Stimulated activated CD8-positive, alpha-beta memory T cell treated with anti-CD3 and anti-CD28 coated beads, Interleukin-15, amount 100 ng/mL, for 1 hour (primary cell): Measurements from ENCODE around the gene IMPDH1.
"Not testable (repeated sequence)": the region's sequence is repeated elsewhere in the genome, so short reads cannot be mapped to it uniquely, and the experiment has no call there.

Source experiments
- DNase-seq: peaks from one replicate; pipeline ENCODE4 v3.0.0-alpha.2; 2020; ENCODE audit warnings: low read depth

IMPDH1 gene

DNA sequence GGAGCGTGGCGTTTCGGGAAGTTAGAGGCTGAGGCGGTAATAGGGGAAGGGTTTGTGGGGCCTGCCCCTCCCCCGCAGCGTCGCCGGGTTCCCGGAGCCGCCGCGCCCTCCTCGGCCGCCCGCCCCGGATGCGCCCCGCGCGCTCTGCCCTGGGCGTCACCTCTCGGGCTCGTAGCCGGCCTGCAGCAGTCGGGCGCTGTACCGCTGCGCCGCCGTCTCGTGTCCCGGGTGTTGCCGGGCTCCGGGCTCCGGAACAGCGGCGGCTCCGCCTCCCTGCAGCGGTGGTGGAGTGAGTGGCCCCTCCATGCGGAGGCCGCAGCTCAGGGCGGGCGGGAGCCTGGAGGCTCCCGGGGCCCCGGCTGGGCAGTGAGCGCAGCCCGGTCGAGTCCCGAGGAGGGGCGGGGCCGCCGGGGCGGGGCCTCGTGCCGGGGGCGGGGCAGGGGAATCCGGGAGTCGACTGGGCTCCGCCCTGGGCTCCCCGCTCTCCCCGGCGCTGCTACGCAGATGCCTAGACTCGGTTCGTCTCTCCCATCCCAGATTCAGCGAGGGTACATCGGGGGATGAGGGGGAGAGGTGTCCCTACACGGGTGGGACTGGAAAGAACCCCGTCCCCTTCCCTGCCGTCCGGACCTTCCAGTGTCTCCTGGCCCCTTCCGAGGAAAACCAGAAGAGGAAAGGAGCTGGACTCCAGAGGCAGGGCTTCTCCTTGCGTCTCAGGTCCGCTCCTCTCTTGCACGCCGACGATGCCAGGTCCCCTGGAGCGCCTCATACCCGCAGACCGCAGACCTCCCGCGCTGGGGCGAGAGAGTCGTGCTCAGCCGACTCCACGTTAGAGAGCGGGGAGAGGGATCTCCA is at the start of gene IMPDH1:
TSS of gene IMPDH1 (minus strand) at position 387 of the 855 bp plus-strand sequence. CDS start at position 306, 81 bp downstream.
- peak; percentile 76 for DNase-seq

DNA sequence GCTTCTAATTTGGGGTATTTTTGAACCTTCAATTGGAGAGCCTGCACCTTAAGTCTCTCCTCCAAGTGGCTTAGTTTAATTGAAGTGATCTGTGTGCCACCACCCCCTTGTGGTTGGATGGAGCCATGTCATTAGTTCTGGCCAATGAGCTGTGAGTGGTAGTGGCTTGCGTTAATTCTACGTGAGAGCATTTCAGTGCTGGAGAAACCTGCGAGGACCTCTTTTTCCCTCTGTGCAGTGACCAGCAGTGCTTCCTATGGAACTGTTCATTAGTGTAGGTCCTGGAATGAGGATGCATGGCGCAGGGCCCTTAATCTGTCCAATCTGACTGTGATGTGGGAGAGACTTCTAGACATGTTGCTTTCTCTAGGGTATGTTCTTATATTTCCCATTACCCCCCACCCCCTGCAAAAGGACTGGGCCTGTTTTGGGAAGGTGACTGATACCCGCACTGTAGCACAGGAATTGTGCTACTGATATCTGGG is 49.7 kb upstream of the IMPDH1 start:
- DNase-seq = peak; percentile 35

DNA sequence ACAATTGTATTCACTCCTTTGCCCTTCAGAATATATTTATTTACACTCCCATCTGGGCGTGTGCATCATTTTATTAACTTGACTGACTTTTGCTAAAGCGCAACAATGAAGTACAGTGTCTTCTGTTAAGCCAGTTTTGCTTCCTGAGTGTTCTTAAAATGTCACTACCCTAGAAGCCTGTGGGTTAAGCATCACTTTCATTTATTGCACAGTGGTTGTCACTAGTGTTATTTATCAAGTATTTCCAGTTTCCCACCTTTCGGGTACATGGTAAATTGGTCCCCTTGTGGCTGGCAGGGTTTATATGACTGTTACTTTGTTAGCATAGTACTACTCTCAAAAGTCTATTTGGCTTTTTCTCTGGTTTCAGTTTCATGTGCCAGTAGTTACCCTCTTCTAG is 49.2 kb upstream of the IMPDH1 start:
- no peak for DNase-seq

DNA sequence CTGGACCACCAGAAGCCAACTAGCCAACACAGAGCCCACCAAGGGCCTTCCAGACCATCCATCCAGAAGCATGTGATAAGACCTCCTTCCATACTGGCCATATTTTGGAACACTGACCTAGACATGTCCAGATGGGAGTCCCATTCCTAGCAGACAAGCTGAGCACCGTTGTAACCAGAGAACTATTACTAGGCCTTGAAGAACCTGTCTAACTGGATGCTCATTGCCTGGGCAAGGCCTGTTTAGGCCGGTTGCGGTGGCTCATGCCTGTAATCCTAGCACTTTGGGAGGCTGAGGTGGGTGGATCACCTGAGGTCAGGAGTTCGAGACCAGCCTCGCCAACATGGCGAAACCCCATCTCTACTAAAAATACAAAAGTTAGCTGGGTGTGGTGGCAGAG is 47.6 kb upstream of the IMPDH1 start:
- DNase-seq = not testable (repeated sequence)

DNA sequence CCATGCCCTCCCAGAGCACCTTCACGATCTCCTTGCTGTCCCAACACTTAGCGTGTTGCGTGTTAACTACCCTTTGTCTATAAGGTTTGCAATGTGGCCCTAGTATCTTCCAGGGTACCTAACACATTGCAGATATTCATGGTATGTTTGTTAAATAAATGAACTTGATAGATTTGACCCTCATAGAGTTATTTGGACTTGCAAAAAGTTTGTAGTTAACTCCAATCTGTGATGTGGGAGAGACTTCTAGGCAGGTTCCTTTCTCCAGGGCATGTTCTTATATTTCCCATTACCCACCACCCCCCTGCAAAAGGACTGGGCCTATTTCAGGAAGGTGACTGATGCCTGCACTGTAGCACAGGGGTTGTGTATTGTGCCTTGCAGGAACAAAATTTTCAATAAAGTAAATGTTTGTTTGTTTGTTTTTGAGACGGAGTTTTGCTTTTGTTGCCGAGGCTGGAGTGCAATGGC is 46.5 kb upstream of the IMPDH1 start:
- no peak for DNase-seq

DNA sequence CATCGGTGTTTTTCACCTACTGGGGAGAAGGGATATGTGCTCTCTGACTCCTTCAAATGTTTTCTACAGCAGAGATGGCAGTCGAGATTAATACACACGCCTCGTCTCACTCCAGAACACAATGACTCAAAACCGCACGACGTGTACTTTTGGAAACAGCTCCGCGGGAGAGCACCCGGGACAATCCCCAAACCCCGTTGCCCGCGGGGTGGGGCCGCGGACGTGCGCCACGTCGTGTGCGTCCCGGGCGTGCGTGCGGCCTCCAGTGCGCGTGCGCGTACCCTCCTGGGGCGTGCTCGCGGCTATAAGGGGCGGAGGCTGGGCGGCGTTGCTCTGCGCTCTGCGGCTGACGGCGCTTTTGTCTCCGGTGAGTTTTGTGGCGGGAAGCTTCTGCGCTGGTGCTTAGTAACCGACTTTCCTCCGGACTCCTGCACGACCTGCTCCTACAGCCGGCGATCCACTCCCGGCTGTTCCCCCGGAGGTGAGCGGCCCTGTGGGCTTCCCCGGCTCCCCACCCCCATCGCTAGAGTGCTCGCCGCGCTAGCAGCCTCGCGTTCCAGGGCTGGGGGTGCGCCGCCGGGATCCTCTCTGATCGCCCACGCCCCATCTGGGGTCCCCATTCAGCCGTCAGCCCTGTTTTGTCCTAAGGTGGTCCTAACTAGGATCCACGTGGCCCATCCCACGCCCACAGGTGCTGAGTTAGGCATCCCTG is 45.9 kb upstream of the IMPDH1 start, which contains the start of gene HILPDA:
TSS of gene HILPDA (plus strand) at position 336 of the 712 bp plus-strand sequence. CDS start 1,391 bp downstream, outside the sequence.
- peak; percentile 79 for DNase-seq

DNA sequence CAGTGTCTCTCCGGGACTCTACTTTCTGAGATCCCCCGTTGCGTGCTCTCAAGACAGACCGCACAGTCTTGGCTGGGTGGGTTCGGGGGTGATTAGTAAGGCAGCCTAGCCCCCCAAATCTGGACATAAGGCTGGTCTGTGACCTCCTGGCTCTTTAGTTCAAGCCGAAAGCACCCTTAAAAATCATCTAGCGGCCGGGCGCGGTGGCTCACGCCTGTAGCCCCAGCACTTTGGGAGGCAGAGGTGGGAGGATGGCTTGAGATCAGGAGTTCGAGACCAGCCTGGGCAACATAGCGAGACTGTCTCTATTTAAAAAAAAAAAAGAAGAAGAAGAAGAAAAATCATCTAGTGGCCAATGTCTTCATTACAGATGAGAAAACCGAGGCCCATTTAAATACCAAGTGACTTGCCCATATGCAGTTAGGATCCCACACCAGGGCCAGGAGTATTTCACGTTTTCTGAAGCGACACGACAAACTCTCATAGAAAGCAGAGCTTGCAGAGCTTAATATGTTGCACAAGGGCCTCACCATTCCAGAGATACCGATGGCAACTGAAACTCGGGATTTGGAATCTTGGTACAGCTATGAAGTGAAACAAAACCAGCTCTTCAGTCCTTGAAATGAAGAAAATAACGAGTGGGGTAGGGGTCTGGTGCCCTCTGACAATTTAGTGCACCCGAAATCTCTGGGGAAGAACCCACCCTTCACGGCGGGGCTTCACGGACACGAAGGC is 45.2 kb upstream of the IMPDH1 start:
- no peak for DNase-seq

DNA sequence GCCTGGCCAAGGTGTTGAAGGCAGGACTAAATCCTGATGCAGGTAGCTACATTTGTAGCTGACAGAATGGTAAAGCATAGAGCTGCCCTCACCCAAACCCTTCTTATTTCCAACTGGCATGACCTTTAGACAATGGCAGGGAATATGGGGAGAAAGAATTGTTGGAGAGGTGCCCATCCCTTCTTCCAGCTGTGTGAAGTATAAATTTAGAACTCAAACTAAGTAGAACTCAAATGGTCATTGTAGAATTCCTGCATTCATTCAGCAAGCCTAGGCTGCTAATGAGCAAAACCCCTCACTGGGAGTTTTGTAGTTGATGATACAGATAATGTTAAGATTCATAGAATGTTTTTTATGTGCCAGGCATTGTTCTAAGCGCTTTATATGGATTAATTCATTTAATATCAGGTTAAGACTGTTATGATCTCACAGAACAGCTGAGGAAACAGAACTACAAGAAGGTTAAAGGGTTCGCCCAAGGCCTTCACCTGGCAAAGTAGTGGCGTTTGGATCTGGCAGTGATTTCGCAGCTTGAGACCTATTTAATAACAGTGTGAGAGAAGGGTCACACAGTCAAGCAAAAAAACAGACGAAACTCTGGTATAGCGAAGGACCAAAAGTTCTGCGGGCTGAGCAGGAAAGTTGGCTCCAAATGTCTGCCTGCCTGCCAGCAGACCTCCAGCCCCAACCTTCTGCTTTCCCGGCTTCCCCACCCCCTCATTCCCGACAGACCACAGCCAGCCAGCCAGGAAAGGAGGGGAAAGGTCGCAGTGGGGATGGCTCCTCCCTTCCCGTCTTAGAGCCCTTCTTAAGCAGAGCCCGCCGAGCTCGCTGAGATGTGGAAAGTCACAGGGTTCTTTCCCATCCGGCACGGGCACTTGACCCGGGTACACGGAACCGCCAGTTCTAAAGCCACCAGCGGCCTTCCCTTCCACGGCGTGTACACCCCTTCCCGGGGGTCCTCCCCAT is 44.3 kb upstream of the IMPDH1 start:
- DNase-seq = no peak

DNA sequence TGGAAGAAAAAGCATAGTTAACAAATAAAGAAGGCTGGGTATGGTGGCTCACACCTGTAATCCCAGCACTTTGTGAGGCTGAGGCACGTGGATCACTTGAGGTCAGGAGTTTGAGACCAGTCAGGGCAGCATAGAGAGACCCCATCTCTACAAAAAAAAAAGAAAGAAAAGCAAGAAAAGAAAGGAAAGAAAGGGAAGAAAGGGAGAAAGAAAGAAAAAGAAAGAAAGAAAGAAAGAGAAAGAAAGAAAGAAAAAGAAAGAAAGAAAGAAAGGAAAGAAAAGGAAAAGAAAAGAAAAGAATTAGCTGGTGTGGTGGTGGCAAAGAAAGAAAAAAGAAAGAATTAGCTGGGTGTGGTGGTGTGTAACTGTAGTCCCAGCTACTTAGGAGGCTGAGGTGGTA is 42.8 kb upstream of the IMPDH1 start:
- no peak for DNase-seq

DNA sequence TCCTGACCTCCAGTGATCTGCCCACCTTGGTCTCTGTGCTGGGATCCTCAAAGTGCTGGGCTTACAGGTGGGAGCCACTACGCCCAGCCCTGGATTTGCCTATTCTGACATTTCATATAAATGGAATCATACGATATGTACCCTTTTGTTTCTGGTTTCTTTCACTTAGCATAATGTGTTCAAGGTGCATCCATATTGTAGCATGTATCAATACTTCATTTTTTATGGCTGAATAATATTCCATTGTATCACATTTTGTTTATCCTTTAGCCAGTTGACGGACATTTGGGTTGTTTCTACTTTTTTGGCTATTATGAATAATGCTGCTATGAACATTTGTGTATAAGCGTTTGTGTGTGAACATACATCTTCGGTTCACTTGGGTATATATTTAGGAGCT is 41.1 kb upstream of the IMPDH1 start:
- no peak for DNase-seq

DNA sequence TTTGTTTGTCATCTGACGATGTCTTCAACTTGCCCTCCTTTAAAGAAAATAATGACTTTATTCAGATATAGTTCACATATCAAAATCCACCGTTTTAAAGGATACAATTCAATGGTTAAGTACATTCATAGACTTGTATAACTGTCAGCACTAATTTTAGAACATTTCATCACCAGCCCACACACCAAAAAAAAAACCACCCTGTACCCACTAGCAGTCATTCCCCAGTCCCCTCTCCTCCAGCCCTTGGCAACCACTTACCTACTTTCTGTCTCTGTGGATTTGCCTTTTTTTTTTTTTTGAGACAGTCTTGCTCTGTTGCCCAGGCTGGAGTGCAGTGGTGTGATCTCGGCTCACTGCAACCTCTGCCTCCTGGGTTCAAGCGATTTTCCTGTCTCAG is 40.6 kb upstream of the IMPDH1 start:
- no peak for DNase-seq

DNA sequence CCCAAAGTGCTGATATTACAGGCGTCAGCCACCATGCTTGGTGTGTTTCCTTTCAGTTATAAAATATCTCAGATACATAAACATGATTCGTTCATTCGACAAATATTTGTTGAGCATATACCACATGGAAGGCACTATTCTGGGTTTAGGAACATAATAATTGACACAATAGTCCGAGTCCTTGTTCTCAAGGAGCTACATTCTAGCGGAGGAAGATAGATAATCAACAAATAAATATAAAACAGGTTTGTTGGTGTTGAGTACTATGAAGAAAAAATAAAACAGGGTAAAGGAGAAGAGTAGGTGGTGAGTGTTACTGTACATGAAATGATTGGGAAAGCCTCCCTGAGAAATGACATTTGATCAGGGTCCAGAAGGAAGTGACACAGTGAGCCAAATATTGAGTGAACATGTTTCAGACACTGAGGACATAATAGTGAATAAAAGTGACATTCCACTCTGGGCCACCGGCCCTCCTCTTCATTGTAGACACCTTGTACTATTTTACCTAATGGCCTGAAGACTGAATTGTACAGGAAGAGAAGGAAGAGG is 39.0 kb upstream of the IMPDH1 start:
- no peak for DNase-seq

DNA sequence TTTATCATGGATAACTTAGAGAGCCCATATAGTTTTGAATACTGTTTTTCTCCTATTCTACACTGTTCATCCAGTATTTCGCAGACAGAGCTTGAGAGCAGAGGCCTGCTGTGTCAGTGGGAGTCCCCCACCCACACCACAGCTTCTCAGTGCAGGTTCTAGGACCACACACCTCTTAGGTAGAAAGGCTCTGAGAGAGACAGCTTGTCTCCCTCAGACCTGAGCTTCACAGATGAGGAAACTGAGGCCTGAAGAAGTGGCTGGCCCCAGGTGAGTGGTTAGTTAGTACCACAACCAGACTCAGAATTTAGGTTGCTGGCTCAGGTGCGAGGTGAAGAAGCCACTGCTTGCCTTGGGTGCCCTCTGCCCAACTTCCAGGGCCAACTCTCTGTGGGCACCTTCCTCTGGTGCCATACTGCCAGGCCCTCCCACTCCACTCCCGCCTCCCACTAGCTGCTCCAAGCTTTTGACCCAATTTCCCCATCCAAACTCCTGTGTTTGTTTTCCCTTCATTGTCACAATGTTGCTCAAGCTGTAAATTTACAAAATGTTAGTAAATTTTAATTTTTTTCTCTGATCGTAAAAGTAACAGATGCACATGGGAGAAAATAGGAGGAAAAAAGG is 38.3 kb upstream of the IMPDH1 start:
- DNase-seq = no peak

DNA sequence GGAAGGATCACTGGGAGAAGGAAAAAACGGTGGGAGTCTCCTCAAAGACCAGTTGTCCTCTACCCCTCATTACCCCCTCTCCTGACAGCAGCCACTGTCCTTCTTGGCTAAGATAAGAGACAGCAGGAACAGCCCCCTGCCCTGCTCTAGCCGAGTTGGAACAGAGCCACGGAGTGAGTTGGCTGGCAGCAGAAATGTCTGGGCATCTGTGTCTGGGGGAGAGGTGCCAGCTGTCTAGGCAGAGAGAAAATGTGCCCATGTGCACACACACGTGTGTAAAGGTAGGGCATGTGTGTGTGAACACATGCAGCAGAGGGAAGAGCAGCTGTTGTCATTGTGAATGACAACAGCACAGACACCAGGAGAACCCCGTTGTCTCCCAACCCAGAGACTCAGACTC is 36.5 kb upstream of the IMPDH1 start:
- DNase-seq = no peak

DNA sequence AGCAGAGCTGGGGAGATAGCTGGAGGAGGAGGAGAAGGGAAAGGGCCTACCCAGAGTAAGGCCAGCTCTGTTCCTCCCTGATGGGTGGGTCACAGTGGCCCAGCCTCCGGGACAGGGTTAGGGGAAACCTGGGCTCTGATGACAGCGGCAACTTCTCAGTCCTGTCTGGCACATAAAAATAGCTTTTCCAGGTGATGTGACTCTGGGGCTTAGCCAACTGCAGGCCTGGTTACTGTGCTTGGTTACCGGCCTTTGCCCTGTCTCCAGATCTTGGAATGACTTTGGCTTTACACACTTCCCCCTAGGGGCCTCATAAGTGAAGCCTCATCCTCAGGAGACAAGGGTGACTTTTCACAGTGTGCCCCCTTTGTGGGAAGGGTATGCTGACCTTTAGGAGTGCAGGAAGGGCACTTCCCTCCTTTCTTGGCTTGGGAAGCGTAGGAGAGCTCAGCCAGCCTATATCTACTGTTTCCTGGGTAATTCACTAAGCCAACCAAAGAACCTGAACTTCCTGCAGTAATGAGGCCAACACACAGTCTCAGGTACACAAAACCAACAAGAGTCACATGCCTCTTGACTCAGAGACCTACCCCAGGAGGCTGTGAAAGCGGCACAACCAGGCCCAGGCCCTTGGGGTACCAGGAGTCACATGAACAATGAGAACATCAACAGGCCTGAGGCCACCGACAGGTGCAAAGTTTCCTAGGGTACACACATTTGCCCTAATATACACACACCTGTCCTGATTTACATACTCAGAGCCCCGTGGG is 34.2 kb upstream of the IMPDH1 start:
- no peak for DNase-seq

DNA sequence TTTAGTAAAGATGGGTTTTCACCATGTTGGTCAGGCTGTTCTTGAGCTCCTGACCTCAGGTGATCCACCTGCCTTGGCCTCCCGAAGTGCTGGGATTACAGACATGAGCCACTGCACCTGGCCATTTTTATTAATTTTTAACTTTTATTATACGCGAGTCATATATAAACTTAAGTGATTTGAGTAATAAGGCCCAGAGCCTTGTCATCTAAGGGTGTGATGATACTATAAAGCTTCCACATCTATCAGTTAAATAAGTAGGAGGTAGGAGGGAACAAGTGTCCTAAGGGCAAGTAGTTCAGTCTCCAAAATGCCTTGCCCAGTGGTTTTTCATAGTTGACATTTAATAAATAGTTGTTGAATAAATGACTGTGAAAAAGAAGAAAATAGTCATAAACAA is 32.6 kb upstream of the IMPDH1 start:
- no peak for DNase-seq

DNA sequence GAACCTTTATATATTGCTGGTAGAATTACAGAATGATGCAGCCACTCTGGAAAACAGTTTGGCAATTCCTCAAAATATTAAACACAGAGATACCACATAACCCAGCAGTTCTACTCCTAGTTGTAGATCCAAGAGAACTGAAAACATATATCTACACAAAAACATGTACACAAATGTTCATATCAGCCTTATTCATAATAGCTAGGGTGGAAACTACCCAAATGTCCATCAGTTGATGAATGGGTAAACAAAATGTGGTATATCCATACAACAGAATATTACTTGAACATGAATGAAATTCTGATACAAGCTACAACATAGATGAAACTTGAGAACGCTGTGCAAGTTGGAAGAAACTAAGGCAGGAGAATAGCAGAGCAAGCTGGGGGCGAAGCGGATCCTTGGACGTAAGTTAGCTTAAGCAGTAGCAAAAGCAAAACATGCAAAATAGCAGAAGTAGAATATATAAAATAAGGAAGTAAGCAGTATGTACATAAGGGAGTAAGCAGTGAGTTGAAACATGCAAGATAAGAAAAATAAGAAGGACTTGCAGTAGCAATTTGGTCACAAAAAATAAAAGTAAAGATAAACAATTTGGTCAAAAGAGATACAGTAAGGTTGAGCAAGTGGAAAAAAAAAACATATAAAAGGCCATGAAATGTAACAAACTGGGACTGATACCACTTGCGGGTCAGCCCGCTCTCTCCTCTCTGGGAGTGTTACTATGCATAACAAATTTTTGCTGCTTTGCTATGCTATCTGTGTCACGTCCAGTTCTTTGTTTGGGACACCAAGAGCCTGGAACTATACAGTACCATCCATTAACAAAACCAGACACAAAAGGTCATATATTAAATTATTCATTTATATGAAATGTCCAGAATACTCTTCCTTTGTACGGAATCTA is 27.9 kb upstream of the IMPDH1 start:
- no peak for DNase-seq

DNA sequence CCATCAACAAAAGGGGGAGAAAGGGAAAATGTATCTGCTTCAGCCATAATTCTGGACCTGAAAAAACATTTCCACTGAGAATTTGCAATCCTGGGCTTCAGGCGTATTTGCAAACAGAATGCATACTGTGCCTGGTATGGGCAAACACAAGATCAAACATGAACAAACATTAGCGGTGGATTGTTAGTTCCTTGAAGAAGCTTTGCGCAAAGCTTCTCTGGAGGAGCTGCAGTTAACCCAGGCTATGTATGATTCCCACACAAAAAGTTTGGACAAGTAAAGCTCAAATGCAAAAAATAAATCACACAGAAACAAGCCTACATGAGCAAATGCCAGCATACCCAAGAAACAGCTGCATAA is 25.5 kb upstream of the IMPDH1 start:
- no peak for DNase-seq
